ENCODE measurements around the gene SIN3A.
"Not testable (repeated sequence)": the region's sequence is repeated elsewhere in the genome, so short reads cannot be mapped to it uniquely, and the experiment has no call there.

Gene SIN3A

GRCh38 chr15:75451674-75452363 is at the start of gene SIN3A:
Gene SIN3A, minus strand, starts transcription at chr15:75451690. Its CDS starts 21,315 bp downstream, at chr15:75430375.
- DNase-seq (ENCODE audit: low read depth), result peak; percentile 98

DNA sequence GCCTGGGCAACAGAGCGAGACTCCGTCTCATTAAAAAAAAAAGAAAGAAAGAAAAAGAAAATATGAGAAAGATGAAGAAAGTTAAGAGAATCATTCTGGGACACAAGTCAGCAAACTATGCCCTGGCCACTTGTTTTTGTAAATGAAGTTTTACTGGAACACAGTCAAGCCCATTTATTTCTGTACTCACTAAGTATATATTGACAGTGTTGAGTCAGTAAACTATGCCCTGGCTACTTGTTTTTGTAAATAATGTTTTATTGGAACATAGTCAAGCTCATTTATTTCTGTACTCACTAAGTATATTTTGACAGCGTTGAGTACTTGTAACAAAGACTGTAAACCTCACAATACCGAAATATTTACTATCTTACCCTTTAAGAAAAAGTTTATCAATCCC is 42.2 kb upstream of the SIN3A start:
- no peak for DNase-seq (ENCODE audit: low read depth)

GRCh38 chr15:75483961-75484360 is 32.5 kb upstream of the SIN3A start:
- DNase-seq (ENCODE audit: low read depth), result no peak

GRCh38 chr15:75483556-75483955 is 32.1 kb upstream of the SIN3A start:
- DNase-seq (ENCODE audit: low read depth), result not testable (repeated sequence)

DNA sequence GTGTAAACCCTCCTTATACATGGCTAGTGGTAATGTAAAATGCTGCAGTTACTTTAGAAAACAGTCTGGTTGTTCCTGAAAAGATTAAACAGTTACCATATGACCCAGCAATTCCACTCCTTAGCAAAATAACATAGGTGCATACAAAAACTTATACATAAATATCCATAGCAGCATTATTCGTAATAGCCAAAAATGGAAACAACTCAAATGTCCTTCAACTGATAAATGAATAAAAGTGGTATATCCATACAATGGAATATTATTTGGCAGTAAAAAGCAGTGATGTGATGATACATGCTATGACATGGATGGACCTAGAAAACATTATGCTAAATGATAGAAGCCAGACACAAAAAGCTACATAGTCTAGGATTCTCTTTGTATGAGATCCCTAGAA is 31.6 kb upstream of the SIN3A start:
- DNase-seq (ENCODE audit: low read depth), result no peak

DNA sequence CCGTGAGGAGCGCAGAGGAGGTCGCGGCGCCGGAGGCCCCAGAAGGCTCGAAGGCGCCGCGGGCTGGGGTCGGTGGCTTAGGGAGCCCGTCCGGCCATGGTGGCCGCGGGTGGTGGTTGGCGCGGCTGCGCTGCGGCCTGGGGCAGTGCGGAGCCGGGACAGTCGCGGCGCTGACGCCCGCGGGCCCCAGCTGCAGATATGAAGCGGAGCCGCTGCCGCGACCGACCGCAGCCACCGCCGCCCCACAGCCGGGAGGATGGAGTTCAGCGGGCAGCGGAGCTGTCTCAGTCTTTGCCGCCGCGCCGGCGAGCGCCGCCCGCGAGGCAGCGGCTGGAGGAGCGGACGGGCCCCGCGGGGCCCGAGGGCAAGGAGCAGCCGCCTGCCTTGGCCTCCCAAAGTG is 29.0 kb upstream of the SIN3A start:
- not testable (repeated sequence) for DNase-seq (ENCODE audit: low read depth)

- no peak for DNase-seq (ENCODE audit: low read depth)
Measured at GRCh38 chr15:75479670-75480069, 28.2 kb upstream of the SIN3A start.

DNA sequence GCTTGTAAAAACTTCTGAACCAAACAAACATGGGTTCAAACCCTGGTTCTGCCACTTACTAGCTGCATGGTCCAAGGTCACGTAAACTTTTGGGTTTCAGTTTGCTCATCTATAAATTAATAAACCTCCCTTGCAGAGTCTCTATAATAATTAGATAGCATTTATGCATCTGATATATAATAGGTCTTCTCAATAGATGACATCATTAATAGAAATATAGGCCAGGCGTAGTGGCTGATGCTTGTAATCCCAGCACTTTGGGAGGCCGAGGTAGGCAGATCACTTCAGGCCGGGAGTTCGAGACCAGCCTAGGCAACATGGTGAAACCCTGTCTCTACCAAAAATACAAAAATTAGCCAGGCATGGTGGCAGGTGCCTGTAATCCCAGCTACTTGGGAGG is 25.6 kb upstream of the SIN3A start:
- not testable (repeated sequence) for DNase-seq (ENCODE audit: low read depth)

DNA sequence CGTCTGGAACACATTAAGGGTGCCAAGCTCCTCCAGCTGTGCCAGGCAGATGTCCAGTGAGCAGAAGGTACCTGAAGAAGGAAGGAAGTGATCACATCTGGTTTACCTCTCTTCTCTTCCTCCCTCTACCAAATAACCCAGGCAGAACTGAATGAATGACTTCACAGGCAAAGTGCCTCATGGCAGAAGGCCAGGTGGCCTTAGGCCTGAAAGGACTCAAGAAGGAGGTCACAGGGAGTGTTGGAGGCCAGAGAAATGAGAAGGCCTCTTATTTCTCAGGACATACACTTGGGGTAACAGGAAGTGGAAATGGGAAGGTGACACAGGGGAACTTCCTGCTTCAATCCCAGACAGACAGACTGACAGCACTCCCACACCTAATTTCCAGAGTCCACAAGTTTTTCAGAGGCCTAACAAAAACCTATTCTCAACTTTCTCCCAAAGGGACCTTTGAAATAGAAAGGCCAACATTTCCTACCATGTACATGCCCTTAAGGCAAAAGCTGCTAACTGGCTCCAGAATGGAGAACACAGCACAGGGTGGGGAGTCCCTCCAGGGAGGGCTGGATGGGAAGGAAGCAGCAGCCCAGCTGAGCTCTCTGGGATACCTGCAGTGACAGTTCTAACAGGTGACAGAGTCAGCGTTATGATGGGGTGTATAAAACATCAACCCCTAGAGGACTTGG is 17.6 kb upstream of the SIN3A start:
- no peak for DNase-seq (ENCODE audit: low read depth)

DNA sequence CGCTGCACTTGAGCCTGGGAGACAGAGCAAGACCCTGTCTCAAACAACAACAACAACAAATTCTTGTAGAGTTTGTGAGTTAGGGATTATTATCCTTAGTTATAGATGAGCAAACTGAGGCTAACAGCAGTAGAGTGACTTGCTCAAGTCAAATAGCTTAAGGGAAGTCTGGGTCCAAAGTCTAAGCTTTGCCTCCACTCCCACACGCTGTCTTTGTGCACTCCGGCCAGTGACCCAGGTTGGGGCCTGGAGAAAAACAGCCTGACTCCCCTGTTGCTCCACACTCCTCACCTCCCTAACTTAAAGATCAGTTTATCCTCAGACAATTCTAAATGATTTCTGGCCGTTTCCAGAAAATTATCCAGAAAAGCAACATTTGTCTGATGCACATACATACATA is 9.2 kb upstream of the SIN3A start:
- DNase-seq (ENCODE audit: low read depth), result no peak

DNA sequence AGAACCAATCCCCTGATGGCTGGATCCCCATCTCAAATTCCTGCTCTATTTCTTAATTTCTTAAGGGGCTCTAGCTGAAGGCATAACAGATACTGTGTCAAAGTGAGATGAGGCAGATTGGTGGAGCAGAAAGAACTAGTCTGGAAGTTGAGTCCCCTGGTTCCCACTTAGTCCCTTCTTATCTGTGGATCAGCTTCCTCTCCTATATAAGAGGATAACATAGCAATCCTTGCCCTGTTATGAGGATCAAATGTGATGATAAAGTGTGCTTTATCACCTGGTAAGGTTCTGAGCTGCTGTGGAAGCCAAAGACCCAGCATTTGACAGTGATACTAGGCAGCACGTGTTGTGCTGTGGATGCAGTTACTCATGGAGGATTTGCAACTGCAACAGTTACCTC is 8.1 kb upstream of the SIN3A start:
- DNase-seq (ENCODE audit: low read depth), result no peak

DNA sequence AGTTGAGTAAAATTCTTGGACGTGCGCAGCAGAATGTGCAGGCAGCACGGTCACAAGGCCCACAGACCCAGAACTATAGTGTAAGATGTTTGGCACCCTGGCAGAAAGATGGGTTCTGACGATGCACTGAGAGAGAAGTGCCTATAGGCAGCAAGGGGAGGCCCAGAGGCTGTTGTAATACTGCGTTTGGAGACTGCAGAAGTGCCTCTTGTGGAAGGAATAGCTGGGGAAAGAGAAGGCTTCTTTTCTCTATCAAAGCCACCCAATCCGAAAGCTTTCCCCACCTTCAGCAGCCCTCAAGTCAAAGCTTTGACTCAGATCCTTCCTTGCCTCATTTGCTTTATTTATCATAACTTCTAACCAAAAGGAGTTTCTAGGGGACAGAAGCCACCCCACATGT is 5.2 kb upstream of the SIN3A start:
- no peak for DNase-seq (ENCODE audit: low read depth)

- peak; percentile 29 for DNase-seq (ENCODE audit: low read depth)
Measured at GRCh38 chr15:75455982-75456531, 4.6 kb upstream of the SIN3A start.

DNA sequence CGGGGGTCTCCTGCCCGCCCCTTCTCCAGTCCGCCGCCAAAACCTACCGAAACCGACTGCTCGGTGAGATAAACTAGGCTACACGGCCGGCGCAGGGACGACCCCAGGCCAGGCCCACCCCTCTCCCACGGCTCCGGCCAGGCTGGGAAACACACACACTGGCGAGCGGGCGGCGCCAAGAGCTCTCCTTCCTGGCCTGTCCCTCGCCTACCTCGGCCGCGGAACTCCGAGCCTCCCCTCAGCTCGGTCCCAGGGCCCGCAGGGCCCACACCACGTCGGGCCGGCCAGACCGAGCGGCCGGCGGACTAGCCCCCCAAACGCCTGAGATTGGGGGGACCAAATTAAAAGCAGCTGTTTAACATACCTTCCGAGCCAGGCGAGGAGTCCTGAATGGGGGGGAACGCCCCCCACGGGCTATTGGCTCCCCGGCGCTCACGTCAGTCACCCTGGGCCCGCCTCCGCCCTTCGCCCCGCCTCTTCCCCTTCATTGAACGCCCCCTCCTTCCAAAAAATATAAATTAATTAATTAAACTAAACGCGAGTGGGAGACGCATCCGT is 4.0 kb upstream of the SIN3A start:
- peak; percentile 84 for DNase-seq (ENCODE audit: low read depth)

DNA sequence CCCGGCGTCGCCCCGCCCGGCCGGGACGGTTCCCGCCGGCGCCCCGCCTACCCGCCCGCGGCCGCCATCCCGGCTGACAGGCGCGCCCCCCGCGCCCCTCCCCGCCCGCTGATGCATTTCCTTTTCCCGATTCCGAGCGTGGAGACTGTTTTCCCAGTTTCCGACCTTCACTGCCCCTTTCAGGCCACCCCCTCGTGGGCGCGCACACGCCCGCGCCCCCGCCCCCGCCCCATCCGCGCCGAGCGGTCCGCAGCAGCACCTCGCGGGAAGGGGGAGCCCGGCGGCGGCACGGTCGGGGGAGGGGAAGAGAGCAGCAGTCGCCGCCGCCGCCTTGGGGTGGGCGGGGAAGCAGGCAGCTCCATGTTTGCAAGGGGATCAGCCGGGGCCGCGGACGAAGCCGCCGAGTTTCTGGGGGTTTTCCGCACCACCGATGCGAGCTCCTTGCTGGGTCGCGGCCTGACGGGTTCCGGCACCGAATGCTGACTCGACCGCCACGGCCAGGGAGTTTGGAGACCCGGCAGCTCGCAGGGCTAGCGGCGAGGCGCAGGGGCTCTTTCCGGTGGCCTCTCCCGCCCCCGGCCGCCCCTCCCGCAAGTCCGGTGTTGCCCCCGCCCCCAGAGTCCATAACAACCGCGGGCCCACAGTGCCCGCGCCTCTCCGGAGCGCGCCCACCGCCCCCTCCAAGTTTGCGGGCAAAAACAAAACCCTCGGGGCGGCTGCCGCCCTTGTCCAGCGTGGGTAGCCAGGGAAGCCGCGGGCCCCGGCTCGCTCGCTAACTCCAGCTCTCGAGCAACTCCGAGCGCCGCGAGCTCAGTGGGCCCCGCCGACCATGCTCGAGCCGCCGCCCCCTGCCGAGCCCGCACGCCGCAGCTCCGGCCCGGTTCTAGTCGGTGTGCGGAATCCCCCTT is 3.2 kb upstream of the SIN3A start:
- DNase-seq (ENCODE audit: low read depth), result peak; percentile 69

GRCh38 chr15:75453703-75454470 is 2.4 kb upstream of the SIN3A start:
- peak; percentile 92 for DNase-seq (ENCODE audit: low read depth)

DNA sequence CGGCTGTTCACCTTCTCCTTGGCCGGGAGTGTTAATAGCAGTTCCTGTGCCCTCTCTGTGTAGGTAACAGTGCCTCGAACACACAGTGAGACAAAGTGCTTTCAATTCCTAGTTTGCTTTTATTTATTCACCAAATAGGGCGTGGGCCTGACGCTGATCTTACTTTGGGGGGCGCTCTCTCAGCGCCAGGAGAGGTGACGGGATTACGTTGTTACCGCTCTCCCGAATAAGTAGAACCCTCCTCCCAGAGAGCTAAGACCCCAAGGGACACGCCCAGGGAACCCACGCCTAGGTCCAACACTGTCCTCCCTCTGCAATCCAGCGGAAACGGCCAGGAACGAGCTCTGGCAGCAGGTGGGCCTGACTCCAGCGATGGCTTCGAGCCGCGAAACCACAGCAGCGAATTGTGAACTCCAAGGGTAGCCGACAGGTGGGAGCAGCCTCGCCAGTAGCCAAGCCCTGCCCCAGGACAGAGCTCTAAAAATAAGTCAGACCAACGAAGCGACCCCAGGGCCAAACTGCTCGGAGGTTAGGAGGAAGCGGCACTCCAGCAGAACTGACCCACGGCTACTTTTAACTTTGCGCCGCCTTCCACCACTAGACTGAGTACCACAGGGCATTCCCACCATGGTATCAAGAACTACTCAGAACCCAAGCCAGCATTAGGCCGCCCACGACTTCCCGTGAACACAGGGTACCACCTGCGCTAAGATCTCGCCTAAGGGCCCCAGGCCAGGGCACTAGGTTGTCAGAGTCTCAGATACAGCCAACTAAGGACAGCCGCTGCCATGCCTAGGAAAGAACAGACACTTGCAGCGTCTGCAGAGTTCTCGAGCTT is 1.6 kb upstream of the SIN3A start:
- peak; percentile 63 for DNase-seq (ENCODE audit: low read depth)

DNA sequence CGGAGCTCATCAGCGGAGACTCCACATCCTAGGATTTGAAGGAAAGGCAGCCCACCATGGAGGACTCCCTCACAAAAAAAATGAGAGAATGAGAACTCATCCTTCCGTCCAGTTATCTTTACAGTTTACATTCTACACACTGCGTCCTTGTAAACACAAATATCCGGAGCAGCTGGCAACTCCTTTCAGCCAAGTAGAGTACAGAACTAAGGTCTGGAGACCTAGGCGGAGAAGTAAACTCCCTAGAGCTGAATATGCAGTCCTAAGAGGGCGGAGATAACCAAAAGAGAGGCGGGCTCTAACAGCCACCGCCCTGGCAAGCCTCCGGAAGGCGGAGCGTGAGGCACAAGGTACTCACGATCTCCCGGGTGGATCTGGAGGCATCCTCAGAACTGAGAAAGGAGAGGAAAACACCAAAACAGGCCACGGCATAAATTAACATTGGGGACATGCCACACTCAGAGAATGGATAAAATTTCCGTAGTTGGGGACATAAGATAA is 924 bp upstream of the SIN3A start:
- peak; percentile 56 for DNase-seq (ENCODE audit: low read depth)

DNA sequence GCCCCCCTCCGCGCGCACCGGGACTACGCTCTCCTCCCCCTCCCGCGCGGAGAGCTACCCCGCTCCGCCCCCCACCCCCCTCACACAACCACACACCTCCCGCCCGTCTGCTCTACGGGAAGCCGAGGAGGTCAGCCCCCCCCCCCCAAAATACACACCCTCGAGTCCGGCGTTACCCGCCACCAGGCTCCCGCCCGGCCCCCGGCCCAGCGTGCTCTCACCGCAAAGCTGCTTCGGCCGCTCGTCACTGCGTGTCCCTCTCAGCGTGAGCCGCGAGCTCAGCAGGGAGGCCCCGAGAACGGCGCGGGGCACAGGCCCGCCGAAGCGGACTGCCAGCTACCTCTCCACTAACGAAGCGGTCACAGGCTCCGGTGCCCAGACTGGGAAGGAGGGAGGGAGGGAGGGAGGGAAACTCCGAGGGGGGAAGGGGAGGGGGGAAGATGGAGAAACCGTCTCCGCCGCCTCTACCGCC is 252 bp downstream of the SIN3A start:
- no peak for DNase-seq (ENCODE audit: low read depth)

Data from stimulated activated CD8-positive, alpha-beta memory T cell treated with anti-CD3 and anti-CD28 coated beads, Interleukin-4, amount 100 ng/mL, for 24 hours (primary cell).